H9 (cell line): ENCODE data around the gene ANP32A. TPM values are rescaled to one million over a fixed set of nuclear protein-coding genes. Genes with fewer than 3 reads are reported as not detected.
"Not testable (repeated sequence)": the region's sequence is repeated elsewhere in the genome, so short reads cannot be mapped to it uniquely, and the experiment has no call there.

Source experiments
- DNase-seq: peaks from one replicate; pipeline ENCODE4 v3.0.0-alpha.2; 2017
- H2AFZ ChIP-seq: one replicate; pipeline ENCODE4 v1.6.1; 2013; ENCODE audit warnings: mild to moderate bottlenecking, low read length, control low read depth, moderate library complexity
- H2AK5ac ChIP-seq: 2 replicates; pipeline ENCODE4 v1.6.1; 2013; ENCODE audit warnings: low read length, control low read depth, mixed read lengths; ENCODE audit not compliant: insufficient read length
- H2BK120ac ChIP-seq: one replicate; pipeline ENCODE4 v1.6.1; 2013; ENCODE audit warnings: low read depth, mild to moderate bottlenecking, low read length, control low read depth, inconsistent platforms; ENCODE audit not compliant: poor library complexity, severe bottlenecking
- H2BK12ac ChIP-seq: 2 replicates; pipeline ENCODE4 v1.6.1; 2013; ENCODE audit warnings: low read length, control low read depth, mixed read lengths, low read depth; ENCODE audit not compliant: insufficient read length
- H2BK15ac ChIP-seq: 2 replicates; pipeline ENCODE4 v1.6.1; 2013; ENCODE audit warnings: low read depth, low read length, control low read depth
- H2BK20ac ChIP-seq: one replicate; pipeline ENCODE4 v1.6.1; 2013; ENCODE audit warnings: low read depth, mild to moderate bottlenecking, low read length, control low read depth, inconsistent platforms; ENCODE audit not compliant: poor library complexity, severe bottlenecking
- H2BK5ac ChIP-seq: 2 replicates; pipeline ENCODE4 v1.6.1; 2013; ENCODE audit warnings: low read length, control low read depth, mixed read lengths; ENCODE audit not compliant: insufficient read length
- H3K14ac ChIP-seq: 2 replicates; pipeline ENCODE4 v1.6.1; 2013; ENCODE audit warnings: low read length, control low read depth; ENCODE audit not compliant: insufficient read depth
- H3K18ac ChIP-seq: 2 replicates; pipeline ENCODE4 v1.6.1; 2013; ENCODE audit warnings: low read depth, mild to moderate bottlenecking, mixed read lengths, low read length, control low read depth; ENCODE audit not compliant: insufficient read length
- H3K23ac ChIP-seq: 2 replicates; pipeline ENCODE4 v1.6.1; 2013; ENCODE audit warnings: low read length, control low read depth, mixed read lengths, low read depth; ENCODE audit not compliant: insufficient read length
- H3K23me2 ChIP-seq: 2 replicates; pipeline ENCODE4 v1.6.1; 2013; ENCODE audit warnings: low read depth, mild to moderate bottlenecking, mixed read lengths, low read length, control low read depth; ENCODE audit not compliant: insufficient read length, poor library complexity, severe bottlenecking
- H3K27ac ChIP-seq: 2 replicates; pipeline ENCODE4 v1.5.1; 2013; ENCODE audit warnings: low read length, control low read depth, mixed read lengths, low read depth; ENCODE audit not compliant: insufficient read length
- H3K27me3 ChIP-seq: 2 replicates; pipeline ENCODE4 v1.6.1; 2013; ENCODE audit warnings: low read length, control low read depth, inconsistent platforms; ENCODE audit not compliant: insufficient read depth
- H3K4ac ChIP-seq: 2 replicates; pipeline ENCODE4 v1.6.1; 2013; ENCODE audit warnings: low read depth, mild to moderate bottlenecking, control low read depth, inconsistent platforms, low read length, moderate library complexity
- H3K4me1 ChIP-seq: 2 replicates; pipeline ENCODE4 v1.6.1; 2013; ENCODE audit warnings: low read length, control low read depth, inconsistent platforms; ENCODE audit not compliant: insufficient read depth
- H3K4me2 ChIP-seq: 2 replicates; pipeline ENCODE4 v1.6.1; 2013; ENCODE audit warnings: low read length, control low read depth, mixed read lengths; ENCODE audit not compliant: insufficient read length, insufficient read depth
- H3K56ac ChIP-seq: 2 replicates; pipeline ENCODE4 v1.6.1; 2013; ENCODE audit warnings: low read depth, mild to moderate bottlenecking, mixed read lengths, low read length, control low read depth; ENCODE audit not compliant: insufficient read length
- H3K79me1 ChIP-seq: 2 replicates; pipeline ENCODE4 v1.6.1; 2013; ENCODE audit warnings: low read depth, mild to moderate bottlenecking, moderate library complexity, low read length, control low read depth, inconsistent platforms; ENCODE audit not compliant: insufficient read depth, poor library complexity, severe bottlenecking
- H3K79me2 ChIP-seq: 2 replicates; pipeline ENCODE4 v1.6.1; 2013; ENCODE audit warnings: low read length, control low read depth, inconsistent platforms; ENCODE audit not compliant: insufficient read depth
- H3K9ac ChIP-seq: 2 replicates; pipeline ENCODE4 v1.6.1; 2013; ENCODE audit warnings: low read length, control low read depth, mixed read lengths; ENCODE audit not compliant: insufficient read length; ENCODE audit errors: extremely low read depth
- H3K9me3 ChIP-seq: one replicate; pipeline ENCODE4 v1.6.1; 2013; ENCODE audit warnings: low read depth, low read length, inconsistent platforms; ENCODE audit not compliant: control insufficient read depth
- H3T11ph ChIP-seq: one replicate; pipeline ENCODE4 v1.6.1; 2013; ENCODE audit warnings: mild to moderate bottlenecking, low read length, control low read depth, inconsistent platforms
- H4K20me1 ChIP-seq: one replicate; pipeline ENCODE4 v1.6.1; 2013; ENCODE audit not compliant: control insufficient read depth, insufficient read length, insufficient read depth
- H4K5ac ChIP-seq: 2 replicates; pipeline ENCODE4 v1.6.1; 2013; ENCODE audit warnings: low read depth, mild to moderate bottlenecking, mixed read lengths, low read length, control low read depth; ENCODE audit not compliant: insufficient read length
- H4K8ac ChIP-seq: replicated peaks from 2 replicates; pipeline ENCODE4 v1.6.1; 2013; ENCODE audit warnings: low read length, control low read depth, mixed read lengths, low read depth; ENCODE audit not compliant: insufficient read length
- H4K91ac ChIP-seq: 2 replicates; pipeline ENCODE4 v1.6.1; 2013; ENCODE audit warnings: low read depth, mild to moderate bottlenecking, moderate library complexity, mixed read lengths, low read length, control low read depth; ENCODE audit not compliant: insufficient read length
- H3K27ac Mint-ChIP-seq, 3 experiments: 2 replicates in 2 of 3; 3 replicates in 1 of 3; pipeline ENCODE4 v1.8.0; 2020 to 2021; ENCODE audit warnings: mixed read lengths in 3 of 3, mild to moderate bottlenecking in 1 of 3, moderate library complexity in 1 of 3
- H3K27me3 Mint-ChIP-seq: 2 replicates; pipeline ENCODE4 v1.8.0; 2021; ENCODE audit warnings: low read depth, mild to moderate bottlenecking, moderate library complexity, mixed read lengths
- H3K36me3 Mint-ChIP-seq, 3 experiments: 2 replicates in 2 of 3; 3 replicates in 1 of 3; pipeline ENCODE4 v1.8.0; 2020 to 2021; ENCODE audit warnings: low read depth in 3 of 3, mixed read lengths in 3 of 3; ENCODE audit not compliant: insufficient read depth in 1 of 3
- H3K4me1 Mint-ChIP-seq, 2 experiments: 2 replicates each; pipeline ENCODE4 v1.8.0; 2020; ENCODE audit warnings: mixed read lengths in 2 of 2
- H3K4me3 Mint-ChIP-seq, 2 experiments: 2 replicates in 1 of 2; 3 replicates in 1 of 2; pipeline ENCODE4 v1.8.0; 2020 to 2021; ENCODE audit warnings: mild to moderate bottlenecking in 2 of 2, mixed read lengths in 2 of 2, moderate library complexity in 1 of 2
- H3K9me3 Mint-ChIP-seq, 2 experiments: 2 replicates in 1 of 2; 3 replicates in 1 of 2; pipeline ENCODE4 v1.8.0; 2020; ENCODE audit warnings: mild to moderate bottlenecking in 2 of 2, mixed read lengths in 2 of 2, moderate library complexity in 1 of 2
- WGBS: extraction: QIAGEN DNeasy Blood & Tissue Kit; methylation state at CpG from one replicate; pipeline ENCODE4 v1.1.7; 2013; ENCODE audit warnings: missing lambda C conversion rate, low lambda C conversion rate, mixed read lengths; ENCODE audit not compliant: insufficient read length; ENCODE audit errors: extremely low coverage; 5-methylcytosine and 5-hydroxymethylcytosine counted together
- total RNA-seq: library from RNA; stranded (reverse); gene quantifications from 2 replicates; pipeline ENCODE4 v1.2.1, GENCODE V29; 2021
- TF ChIP-seq, protein P1 (sequence below): fragments of 200-600 bp; sonication (generic); conservative IDR thresholded peaks from 3 replicates; pipeline ENCODE4 v1.8.0; 2021; ENCODE audit warnings: antibody characterized with exemption, mild to moderate bottlenecking

Gene ANP32A
- total RNA-seq, 1 experiment from 2014 or later = 318 TPM

- no peak overlapping the region for H3K4me3 Mint-ChIP-seq
- H3K4me2 ChIP-seq = no peak overlapping the region
- no peak overlapping the region for H3K23ac ChIP-seq
- H2BK5ac ChIP-seq = no peak overlapping the region
- no peaks in the 10 kb centered on the region for H4K20me1 ChIP-seq
- H3K27me3 ChIP-seq = no peaks in the 10 kb centered on the region
- no peak overlapping the region for H4K91ac ChIP-seq
- H3K9me3 Mint-ChIP-seq = no peaks in the 10 kb centered on the region
- H4K8ac ChIP-seq = no peak overlapping the region
- no peak overlapping the region for H3K27ac Mint-ChIP-seq
- WGBS = no CpG with 5 or more reads among the region's 4 CpGs
- no peaks in the 10 kb centered on the region for H3K9me3 ChIP-seq
- no peak overlapping the region for H2BK15ac ChIP-seq
- no peak overlapping the region for H3K9ac ChIP-seq
- no peak overlapping the region for H2BK120ac ChIP-seq
- H3K18ac ChIP-seq = no peak overlapping the region
- no peaks in the 10 kb centered on the region for H3K4me1 ChIP-seq
- H3K14ac ChIP-seq = no peak overlapping the region
- no peak overlapping the region for H3T11ph ChIP-seq
- H4K5ac ChIP-seq = no peak overlapping the region
- H3K27me3 Mint-ChIP-seq = no peaks in the 10 kb centered on the region; the same call in none of the 2 replicates
- TF ChIP-seq, protein P1, sequence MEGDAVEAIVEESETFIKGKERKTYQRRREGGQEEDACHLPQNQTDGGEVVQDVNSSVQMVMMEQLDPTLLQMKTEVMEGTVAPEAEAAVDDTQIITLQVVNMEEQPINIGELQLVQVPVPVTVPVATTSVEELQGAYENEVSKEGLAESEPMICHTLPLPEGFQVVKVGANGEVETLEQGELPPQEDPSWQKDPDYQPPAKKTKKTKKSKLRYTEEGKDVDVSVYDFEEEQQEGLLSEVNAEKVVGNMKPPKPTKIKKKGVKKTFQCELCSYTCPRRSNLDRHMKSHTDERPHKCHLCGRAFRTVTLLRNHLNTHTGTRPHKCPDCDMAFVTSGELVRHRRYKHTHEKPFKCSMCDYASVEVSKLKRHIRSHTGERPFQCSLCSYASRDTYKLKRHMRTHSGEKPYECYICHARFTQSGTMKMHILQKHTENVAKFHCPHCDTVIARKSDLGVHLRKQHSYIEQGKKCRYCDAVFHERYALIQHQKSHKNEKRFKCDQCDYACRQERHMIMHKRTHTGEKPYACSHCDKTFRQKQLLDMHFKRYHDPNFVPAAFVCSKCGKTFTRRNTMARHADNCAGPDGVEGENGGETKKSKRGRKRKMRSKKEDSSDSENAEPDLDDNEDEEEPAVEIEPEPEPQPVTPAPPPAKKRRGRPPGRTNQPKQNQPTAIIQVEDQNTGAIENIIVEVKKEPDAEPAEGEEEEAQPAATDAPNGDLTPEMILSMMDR = no peak
- H3K36me3 Mint-ChIP-seq = no peaks in the 10 kb centered on the region
- no peak overlapping the region for H3K4ac ChIP-seq
- no peaks in the 10 kb centered on the region for H3K23me2 ChIP-seq
- no peaks in the 10 kb centered on the region for H3K79me2 ChIP-seq
- H3K79me1 ChIP-seq = no peaks in the 10 kb centered on the region
- H2BK12ac ChIP-seq = no peak overlapping the region
- H2AFZ ChIP-seq = no peak overlapping the region
- H3K27ac ChIP-seq = no peak overlapping the region
- no peak overlapping the region for H2AK5ac ChIP-seq
- no peak overlapping the region for H2BK20ac ChIP-seq
- no peaks in the 10 kb centered on the region for H3K4me1 Mint-ChIP-seq
- H3K56ac ChIP-seq = no peak overlapping the region
- DNase-seq = no peak
Observed at GRCh38 chr15:68763063-68763462, 57.6 kb downstream of the ANP32A start.

DNA sequence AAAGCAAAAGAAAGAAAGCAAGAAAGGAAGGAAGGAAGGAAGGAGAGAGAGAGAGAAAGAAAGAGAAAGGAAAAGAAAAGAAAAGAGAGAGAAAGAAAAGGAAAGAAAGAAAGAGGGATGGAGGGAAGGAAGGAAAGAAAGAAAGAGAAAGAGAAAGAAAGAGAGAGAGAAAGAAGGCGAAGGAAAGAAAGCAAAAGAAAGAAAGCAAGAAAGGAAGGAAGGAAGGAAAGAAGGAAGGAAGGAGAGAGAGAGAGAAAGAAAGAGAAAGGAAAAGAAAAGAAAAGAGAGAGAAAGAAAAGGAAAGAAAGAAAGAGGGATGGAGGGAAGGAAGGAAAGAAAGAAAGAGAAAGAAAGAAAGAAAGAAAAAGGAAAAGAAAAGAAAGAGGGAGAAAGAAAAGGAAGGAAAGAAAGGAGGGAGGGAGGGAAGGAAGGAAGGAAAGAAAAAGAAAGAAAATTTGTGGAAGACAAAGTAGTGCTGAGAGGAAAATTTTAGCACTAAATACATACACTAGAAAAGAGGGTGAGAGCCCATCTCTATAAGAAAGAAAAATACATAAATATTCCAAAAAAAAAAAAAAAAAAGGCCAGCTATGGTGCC is 60.6 kb downstream of the ANP32A start:
- not testable (repeated sequence) for H3K27me3 ChIP-seq, H3K9ac ChIP-seq, H3K27me3 Mint-ChIP-seq, H2BK12ac ChIP-seq, H2BK15ac ChIP-seq, H3T11ph ChIP-seq, H2AFZ ChIP-seq, H3K79me1 ChIP-seq, H4K5ac ChIP-seq, H3K27ac Mint-ChIP-seq, H3K27ac ChIP-seq, H3K23ac ChIP-seq, H3K4me1 Mint-ChIP-seq, H3K9me3 Mint-ChIP-seq, H3K23me2 ChIP-seq, H3K14ac ChIP-seq, H3K79me2 ChIP-seq, H3K9me3 ChIP-seq, H3K18ac ChIP-seq, H2BK5ac ChIP-seq, H3K4ac ChIP-seq, DNase-seq, H2BK120ac ChIP-seq, H3K56ac ChIP-seq, H4K20me1 ChIP-seq, H3K4me2 ChIP-seq, H4K8ac ChIP-seq, H2AK5ac ChIP-seq, H2BK20ac ChIP-seq, H4K91ac ChIP-seq, H3K4me3 Mint-ChIP-seq, H3K4me1 ChIP-seq, H3K36me3 Mint-ChIP-seq
- no CpG with 5 or more reads among the region's 1 CpG for WGBS
